GM10248 (cell line): Measurements from ENCODE around the gene STAT4.

Source experiments
- CTCF ChIA-PET: fragments of 300-600 bp; sonication (Branson Sonifier 250); formaldehyde crosslinking; extraction: SDS; loops from one replicate; lab custom pipeline; 2021; ENCODE audit warnings: antibody characterized with exemption; lab: Yijun Ruan, JAX
- POLR2A ChIA-PET: fragments of 350-650 bp; sonication (Branson Sonifier 250); formaldehyde crosslinking; extraction: SDS; loops from one replicate; lab custom pipeline; 2020; ENCODE audit warnings: antibody characterized with exemption; lab: Yijun Ruan, JAX
- DNase-seq: peaks from one replicate; pipeline ENCODE4 v3.0.0; 2012; ENCODE audit errors: extremely low spot score
- TF ChIP-seq, protein P1 (sequence below): IDR thresholded peaks from 2 replicates; pipeline ENCODE4 v1.5.1; 2012; ENCODE audit warnings: mild to moderate bottlenecking, low read depth; ENCODE audit errors: extremely low read depth, missing control alignments, control extremely low read depth

The STAT4 gene

GRCh38 chr2:191176801-191177438, 26.1 kb upstream of the STAT4 start:
- no peak for DNase-seq
- ChIA-PET CTCF (interaction anchor here (1.0 to 1.7 kb wide), 6 partner anchors 9 to 44 kb away, joined by 3 to 8 read pairs (median 3); no protein-coding TSS in a partner anchor), POLR2A (no interaction called here)
- TF ChIP-seq, protein P1, sequence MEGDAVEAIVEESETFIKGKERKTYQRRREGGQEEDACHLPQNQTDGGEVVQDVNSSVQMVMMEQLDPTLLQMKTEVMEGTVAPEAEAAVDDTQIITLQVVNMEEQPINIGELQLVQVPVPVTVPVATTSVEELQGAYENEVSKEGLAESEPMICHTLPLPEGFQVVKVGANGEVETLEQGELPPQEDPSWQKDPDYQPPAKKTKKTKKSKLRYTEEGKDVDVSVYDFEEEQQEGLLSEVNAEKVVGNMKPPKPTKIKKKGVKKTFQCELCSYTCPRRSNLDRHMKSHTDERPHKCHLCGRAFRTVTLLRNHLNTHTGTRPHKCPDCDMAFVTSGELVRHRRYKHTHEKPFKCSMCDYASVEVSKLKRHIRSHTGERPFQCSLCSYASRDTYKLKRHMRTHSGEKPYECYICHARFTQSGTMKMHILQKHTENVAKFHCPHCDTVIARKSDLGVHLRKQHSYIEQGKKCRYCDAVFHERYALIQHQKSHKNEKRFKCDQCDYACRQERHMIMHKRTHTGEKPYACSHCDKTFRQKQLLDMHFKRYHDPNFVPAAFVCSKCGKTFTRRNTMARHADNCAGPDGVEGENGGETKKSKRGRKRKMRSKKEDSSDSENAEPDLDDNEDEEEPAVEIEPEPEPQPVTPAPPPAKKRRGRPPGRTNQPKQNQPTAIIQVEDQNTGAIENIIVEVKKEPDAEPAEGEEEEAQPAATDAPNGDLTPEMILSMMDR: no peak

GRCh38 chr2:191176305-191176704, 25.5 kb upstream of the STAT4 start:
- DNase-seq: no peak
- CTCF ChIA-PET: interaction anchor here (1.0 to 1.3 kb wide), 5 partner anchors 10 to 23 kb away, joined by 3 to 8 read pairs (median 3); no protein-coding TSS in a partner anchor
- POLR2A ChIA-PET: no interaction called here
- TF ChIP-seq, protein P1: no peak

GRCh38 chr2:191174442-191174841, 23.6 kb upstream of the STAT4 start:
- DNase-seq: no peak
- TF ChIP-seq, protein P1: no peak
- ChIA-PET POLR2A (no interaction called here), CTCF (interaction anchor here (1.0 to 3.6 kb wide), 4 partner anchors 10 to 122 kb away, joined by 4 to 24 read pairs (median 9); no protein-coding TSS in a partner anchor)

GRCh38 chr2:191173206-191173605, 22.4 kb upstream of the STAT4 start:
- DNase-seq: no peak
- TF ChIP-seq, protein P1: no peak
- CTCF ChIA-PET: interaction anchor here (1.0 to 3.6 kb wide), 5 partner anchors 8 to 121 kb away, joined by 4 to 24 read pairs (median 5); no protein-coding TSS in a partner anchor
- POLR2A ChIA-PET: no interaction called here

DNA sequence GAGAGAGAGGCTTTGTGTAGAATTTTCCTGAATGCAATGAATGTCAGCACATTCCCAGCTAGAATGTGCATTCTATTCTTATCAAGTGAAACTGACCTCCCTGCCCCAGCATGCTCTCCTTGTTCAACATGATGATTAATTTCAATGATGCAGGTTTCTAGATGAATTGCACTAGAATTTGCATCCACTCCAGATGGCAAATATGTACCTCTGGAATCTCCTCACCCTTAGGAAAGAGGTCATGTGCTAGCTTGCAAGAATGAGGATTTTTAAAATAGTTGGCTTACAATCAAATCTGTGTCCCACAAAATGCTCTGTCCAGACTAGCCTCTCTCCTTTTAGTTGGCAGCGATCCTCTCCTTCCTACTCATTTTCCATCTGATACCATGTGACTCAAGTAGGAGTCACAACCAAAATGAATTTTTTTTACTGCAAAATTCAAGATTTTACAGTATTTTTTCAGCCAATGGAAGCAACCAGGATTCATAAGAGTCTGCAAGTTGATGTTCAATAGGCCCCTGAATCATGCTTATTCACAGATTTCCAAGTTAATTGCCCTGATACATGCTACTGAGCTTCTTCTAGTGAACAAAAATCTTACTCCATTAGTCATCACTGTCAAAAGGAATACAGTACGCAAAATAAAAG, 21.0 kb upstream of the STAT4 start:
- TF ChIP-seq, protein P1: no peak
- ChIA-PET POLR2A (no interaction called here), CTCF (interaction anchor here (0.9 to 3.6 kb wide), 6 partner anchors 9 to 17 kb away, joined by 3 to 24 read pairs (median 4); no protein-coding TSS in a partner anchor)
- DNase-seq: no peak

DNA sequence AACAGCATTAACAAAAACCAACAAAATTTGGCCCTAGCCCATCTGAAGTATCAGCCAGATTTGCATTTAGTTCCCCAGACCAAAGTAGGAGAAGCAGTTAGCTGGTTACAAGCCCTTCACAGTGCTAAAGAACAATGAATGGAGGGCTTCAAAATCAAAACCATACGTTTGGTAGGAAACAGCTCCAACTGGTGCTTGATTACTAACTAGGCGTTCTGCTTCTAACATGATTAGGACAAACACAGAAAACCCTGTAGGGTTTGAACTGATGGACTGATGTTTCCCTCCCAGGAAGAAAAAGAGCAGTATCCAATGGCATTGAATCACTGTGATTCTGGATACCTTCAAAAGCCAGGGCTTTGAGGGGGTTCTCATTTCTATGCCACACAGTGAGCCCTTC, 20.5 kb upstream of the STAT4 start:
- ChIA-PET CTCF (interaction anchor here (0.9 to 3.6 kb wide), 5 partner anchors 9 to 47 kb away, joined by 3 to 24 read pairs (median 4); no protein-coding TSS in a partner anchor), POLR2A (no interaction called here)
- TF ChIP-seq, protein P1: no peak
- no peak for DNase-seq
